ENCODE measurements around the gene TCFL5.

The TCFL5 gene

GRCh38 chr20:62812907-62813200 is 48.8 kb downstream of the TCFL5 start:
- DNase-seq (ENCODE audit: low read depth in 2 of 2) = no peak

- no peak for DNase-seq (ENCODE audit: low read depth in 2 of 2)
These were observed 49.3 kb downstream of the TCFL5 start for GRCh38 chr20:62812181-62812906.

- no peak for DNase-seq (ENCODE audit: low read depth in 2 of 2)
These were observed 49.9 kb downstream of the TCFL5 start for GRCh38 chr20:62811720-62812119.

- no peak for DNase-seq (ENCODE audit: low read depth in 2 of 2)
These were observed 50.3 kb downstream of the TCFL5 start for GRCh38 chr20:62811320-62811719.

- no peak for DNase-seq (ENCODE audit: low read depth in 2 of 2)
These were observed 51.8 kb downstream of the TCFL5 start for GRCh38 chr20:62809530-62810428.

GRCh38 chr20:62808211-62808865 is 53.3 kb downstream of the TCFL5 start:
- peak; percentile 45 to 55 for DNase-seq (ENCODE audit: low read depth in 2 of 2)

GRCh38 chr20:62807444-62808210 is 54.0 kb downstream of the TCFL5 start:
- no peak for DNase-seq (ENCODE audit: low read depth in 2 of 2)

- DNase-seq (ENCODE audit: low read depth in 2 of 2) = no peak
These were observed 55.1 kb downstream of the TCFL5 start for GRCh38 chr20:62806383-62807050.

GRCh38 chr20:62805711-62806382 is 55.8 kb downstream of the TCFL5 start:
- no peak for DNase-seq (ENCODE audit: low read depth in 2 of 2)

GRCh38 chr20:62805155-62805710 is 56.4 kb downstream of the TCFL5 start:
- DNase-seq (ENCODE audit: low read depth in 2 of 2) = no peak

- DNase-seq (ENCODE audit: low read depth in 2 of 2) = peak; percentile 54 to 59
These were observed 56.9 kb downstream of the TCFL5 start, which contains the start of gene OGFR for GRCh38 chr20:62804627-62805154. Gene OGFR, plus strand, starts transcription at chr20:62804835. Its CDS starts 25 bp downstream, at chr20:62804860.

- DNase-seq (ENCODE audit: low read depth in 2 of 2) = no peak
These were observed 57.5 kb downstream of the TCFL5 start for GRCh38 chr20:62804021-62804626.

- DNase-seq (ENCODE audit: low read depth in 2 of 2) = no peak
These were observed 59.5 kb downstream of the TCFL5 start for GRCh38 chr20:62802026-62802712.

- no peak for DNase-seq (ENCODE audit: low read depth in 2 of 2)
These were observed 60.2 kb downstream of the TCFL5 start for GRCh38 chr20:62801284-62802010.

GRCh38 chr20:62800314-62801259 is 61.0 kb downstream of the TCFL5 start:
- no peak for DNase-seq (ENCODE audit: low read depth in 2 of 2)

GRCh38 chr20:62799873-62800272 is 61.7 kb downstream of the TCFL5 start:
- DNase-seq (ENCODE audit: low read depth in 2 of 2) = no peak

- no peak for DNase-seq (ENCODE audit: low read depth in 2 of 2)
These were observed 62.2 kb downstream of the TCFL5 start for GRCh38 chr20:62799459-62799858.
